Fibroblast of lung (primary cell): ENCODE results near the gene MUC4. TPM values are rescaled to one million over a fixed set of nuclear protein-coding genes. Genes with fewer than 3 reads are reported as not detected.

Experiments
- DNase-seq, 2 donors: peaks; one replicate each; pipeline versions ENCODE4 v3.0.0 to v3.0.0-alpha.2; 2010; ENCODE audit warnings: low read depth in 2 of 2
- H2AFZ ChIP-seq: 2 replicates; pipeline ENCODE4 v1.5.1; 2012; ENCODE audit warnings: low read length, control low read depth, inconsistent platforms
- H3K27ac ChIP-seq: 2 replicates; pipeline ENCODE4 v1.5.1; 2011; ENCODE audit warnings: low read length, control low read depth; ENCODE audit not compliant: insufficient read depth
- H3K27me3 ChIP-seq: 2 replicates; pipeline ENCODE4 v1.5.1; 2011; ENCODE audit warnings: mild to moderate bottlenecking, low read length; ENCODE audit not compliant: control insufficient read depth, insufficient read depth
- H3K36me3 ChIP-seq: 2 replicates; pipeline ENCODE4 v1.5.1; 2011; ENCODE audit warnings: low read length; ENCODE audit not compliant: control insufficient read depth, insufficient read depth
- H3K4me1 ChIP-seq: 2 replicates; pipeline ENCODE4 v1.5.1; 2011; ENCODE audit warnings: low read length; ENCODE audit not compliant: control insufficient read depth, insufficient read depth; ENCODE audit errors: extremely low read depth
- H3K4me2 ChIP-seq: 2 replicates; pipeline ENCODE4 v1.5.1; 2011; ENCODE audit warnings: low read length, control low read depth; ENCODE audit not compliant: insufficient read depth; ENCODE audit errors: extremely low read depth
- H3K4me3 ChIP-seq, 4 experiments: fragments of 200-600 bp in 1 of 4; sonication (generic) in 1 of 4; replicated peaks in 1 of 4; 2 replicates each; pipeline ENCODE4 v1.5.1; 2011 to 2016; ENCODE audit warnings: low read length in 4 of 4, low read depth in 3 of 4, mild to moderate bottlenecking in 3 of 4, control low read depth in 2 of 4, inconsistent platforms in 1 of 4, mixed read lengths in 1 of 4; ENCODE audit not compliant: insufficient read depth in 1 of 4; ENCODE audit errors: control extremely low read depth in 1 of 4
- H3K79me2 ChIP-seq: 2 replicates; pipeline ENCODE4 v1.5.1; 2012; ENCODE audit warnings: mild to moderate bottlenecking, low read length, inconsistent platforms; ENCODE audit not compliant: control insufficient read depth, insufficient read depth
- H3K9ac ChIP-seq: 2 replicates; pipeline ENCODE4 v1.5.1; 2011; ENCODE audit warnings: mild to moderate bottlenecking, low read length, control low read depth; ENCODE audit not compliant: insufficient read depth
- H3K9me3 ChIP-seq: 2 replicates; pipeline ENCODE4 v1.5.1; 2012; ENCODE audit warnings: low read depth, low read length; ENCODE audit not compliant: control insufficient read depth, insufficient read depth
- H4K20me1 ChIP-seq: 2 replicates; pipeline ENCODE4 v1.5.1; 2011; ENCODE audit warnings: low read length; ENCODE audit not compliant: control insufficient read depth, insufficient read depth; ENCODE audit errors: extremely low read depth
- CTCF ChIP-seq, 2 donors: IDR thresholded peaks in 1 of 2; conservative IDR thresholded peaks in 1 of 2; 1 replicate in 1 of 2; 2 replicates in 1 of 2; pipeline ENCODE4 v1.5.1; 2011 to 2012; ENCODE audit warnings: low read length in 2 of 2, control low read depth in 1 of 2, inconsistent platforms in 1 of 2, low read depth in 1 of 2, mild to moderate bottlenecking in 1 of 2
- EZH2 ChIP-seq: IDR thresholded peaks from 2 replicates; pipeline ENCODE4 v1.5.1; 2012; ENCODE audit warnings: low read length, control low read depth, mild to moderate bottlenecking; ENCODE audit errors: missing control alignments
- polyA plus RNA-seq, 2 donors: library from polyadenylated mRNA; depleted of rRNA in 1 of 2; stranded (reverse) in 1 of 2; unstranded in 1 of 2; fragments of >200 nt; gene quantifications; 2 replicates each; pipeline ENCODE4 v1.2.1, GENCODE V29; 2011 to 2012; ENCODE audit warnings: missing spikeins in 1 of 2
- total RNA-seq: library from RNA; depleted of rRNA; stranded (reverse); fragments of >200 nt; gene quantifications from 2 replicates; pipeline ENCODE4 v1.2.1, GENCODE V29; 2014

Gene MUC4
- total and polyA plus RNA-seq, 2 donors (not counting 1 experiment from before 2014, with no cell fraction given): not detected

- no peak overlapping the region for H3K4me2 ChIP-seq
- no peak overlapping the region for H3K9ac ChIP-seq
- H3K4me3 ChIP-seq: no peak overlapping the region
Measured at GRCh38 chr3:195709676-195710085, 102.0 kb downstream of the MUC4 start.

GRCh38 chr3:195708626-195709481 is 102.9 kb downstream of the MUC4 start:
- H3K4me1 ChIP-seq: no peaks in the 10 kb centered on the region
- H3K36me3 ChIP-seq: no peaks in the 10 kb centered on the region
- H3K4me2 ChIP-seq: no peak overlapping the region
- H3K9ac ChIP-seq: no peak overlapping the region
- H3K4me3 ChIP-seq: no peak overlapping the region
- peaks cover 1% of the 10 kb centered on the region for H4K20me1 ChIP-seq
- TF ChIP-seq CTCF (conservative IDR thresholded peaks at IDR 0.05 in 1 of 2, IDR thresholded peaks at IDR 0.05 in 1 of 2; ENCODE audit: low read depth in 1 of 2, low read length in 2 of 2): no peak
- H3K27me3 ChIP-seq: no peaks in the 10 kb centered on the region
- H3K79me2 ChIP-seq: no peaks in the 10 kb centered on the region
- no peak overlapping the region for H3K27ac ChIP-seq
- peak in 1 of 2 donors; percentile 46 for DNase-seq
- H3K9me3 ChIP-seq: no peaks in the 10 kb centered on the region
- no peak overlapping the region for H2AFZ ChIP-seq

More at GRCh38 chr3:195709676-195710085, 102.0 kb downstream of the MUC4 start:
- Histone ChIP-seq H3K27ac (no peak overlapping the region), H3K4me1 (no peaks in the 10 kb centered on the region), H3K9me3 (no peaks in the 10 kb centered on the region), H3K36me3 (peaks cover 1% of the 10 kb centered on the region), H4K20me1 (peaks cover 1% of the 10 kb centered on the region), H2AFZ (no peak overlapping the region), H3K79me2 (no peaks in the 10 kb centered on the region), H3K27me3 (no peaks in the 10 kb centered on the region)
- TF ChIP-seq EZH2 (no peak), CTCF (conservative IDR thresholded peaks at IDR 0.05 in 1 of 2, IDR thresholded peaks at IDR 0.05 in 1 of 2; ENCODE audit: low read depth in 1 of 2, low read length in 2 of 2) (no peak)
- DNase-seq: no peak

- no peak overlapping the region for H2AFZ ChIP-seq
- no peaks in the 10 kb centered on the region for H3K79me2 ChIP-seq
- DNase-seq: no peak
- peaks cover 1% of the 10 kb centered on the region for H4K20me1 ChIP-seq
- H3K9me3 ChIP-seq: no peaks in the 10 kb centered on the region
- TF ChIP-seq CTCF (conservative IDR thresholded peaks at IDR 0.05 in 1 of 2, IDR thresholded peaks at IDR 0.05 in 1 of 2; ENCODE audit: low read depth in 1 of 2, low read length in 2 of 2) (no peak), EZH2 (no peak)
- no peak overlapping the region for H3K9ac ChIP-seq
- no peaks in the 10 kb centered on the region for H3K27me3 ChIP-seq
- no peaks in the 10 kb centered on the region for H3K36me3 ChIP-seq
- no peak overlapping the region for H3K4me3 ChIP-seq
- no peak overlapping the region for H3K4me2 ChIP-seq
- no peaks in the 10 kb centered on the region for H3K4me1 ChIP-seq
- no peak overlapping the region for H3K27ac ChIP-seq
Measured at GRCh38 chr3:195708061-195708460, 103.7 kb downstream of the MUC4 start.
